Retinal pigment epithelial cell (primary cell): Measurements from ENCODE around the gene EARS2.

Source experiments
- DNase-seq: peaks from one replicate; pipeline ENCODE4 v3.0.0-alpha.2; 2010; ENCODE audit warnings: low read depth
- H3K4me3 ChIP-seq: 2 replicates; pipeline ENCODE4 v1.5.1; 2011; ENCODE audit warnings: mild to moderate bottlenecking, low read length, control low read depth, moderate library complexity
- TF ChIP-seq, protein P1 (sequence below): conservative IDR thresholded peaks from 2 replicates; pipeline ENCODE4 v1.5.1; 2011; ENCODE audit warnings: low read depth, low read length, control low read depth, inconsistent platforms

The EARS2 gene

DNA sequence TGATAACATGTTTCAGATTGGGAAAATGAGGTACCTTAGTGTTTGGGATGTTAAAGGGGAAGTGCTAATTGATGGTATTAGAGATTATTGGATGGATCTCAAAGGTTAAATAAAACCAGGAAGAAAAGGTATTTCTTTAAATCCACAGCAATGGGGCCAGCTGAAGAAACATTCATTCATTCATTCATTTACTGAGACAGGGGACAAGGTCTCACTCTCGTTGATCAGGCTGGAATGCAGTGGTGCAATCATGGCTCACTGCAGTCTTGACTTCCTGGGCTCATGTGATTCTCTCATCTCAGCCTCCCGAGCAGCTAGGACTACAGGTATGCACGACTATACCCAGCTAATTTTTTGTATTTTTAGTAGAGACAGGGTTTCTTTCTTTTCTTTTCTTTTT is 19.8 kb downstream of the EARS2 start:
- TF ChIP-seq, protein P1, sequence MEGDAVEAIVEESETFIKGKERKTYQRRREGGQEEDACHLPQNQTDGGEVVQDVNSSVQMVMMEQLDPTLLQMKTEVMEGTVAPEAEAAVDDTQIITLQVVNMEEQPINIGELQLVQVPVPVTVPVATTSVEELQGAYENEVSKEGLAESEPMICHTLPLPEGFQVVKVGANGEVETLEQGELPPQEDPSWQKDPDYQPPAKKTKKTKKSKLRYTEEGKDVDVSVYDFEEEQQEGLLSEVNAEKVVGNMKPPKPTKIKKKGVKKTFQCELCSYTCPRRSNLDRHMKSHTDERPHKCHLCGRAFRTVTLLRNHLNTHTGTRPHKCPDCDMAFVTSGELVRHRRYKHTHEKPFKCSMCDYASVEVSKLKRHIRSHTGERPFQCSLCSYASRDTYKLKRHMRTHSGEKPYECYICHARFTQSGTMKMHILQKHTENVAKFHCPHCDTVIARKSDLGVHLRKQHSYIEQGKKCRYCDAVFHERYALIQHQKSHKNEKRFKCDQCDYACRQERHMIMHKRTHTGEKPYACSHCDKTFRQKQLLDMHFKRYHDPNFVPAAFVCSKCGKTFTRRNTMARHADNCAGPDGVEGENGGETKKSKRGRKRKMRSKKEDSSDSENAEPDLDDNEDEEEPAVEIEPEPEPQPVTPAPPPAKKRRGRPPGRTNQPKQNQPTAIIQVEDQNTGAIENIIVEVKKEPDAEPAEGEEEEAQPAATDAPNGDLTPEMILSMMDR = no peak
- H3K4me3 ChIP-seq = no peak overlapping the region
- no peak for DNase-seq

DNA sequence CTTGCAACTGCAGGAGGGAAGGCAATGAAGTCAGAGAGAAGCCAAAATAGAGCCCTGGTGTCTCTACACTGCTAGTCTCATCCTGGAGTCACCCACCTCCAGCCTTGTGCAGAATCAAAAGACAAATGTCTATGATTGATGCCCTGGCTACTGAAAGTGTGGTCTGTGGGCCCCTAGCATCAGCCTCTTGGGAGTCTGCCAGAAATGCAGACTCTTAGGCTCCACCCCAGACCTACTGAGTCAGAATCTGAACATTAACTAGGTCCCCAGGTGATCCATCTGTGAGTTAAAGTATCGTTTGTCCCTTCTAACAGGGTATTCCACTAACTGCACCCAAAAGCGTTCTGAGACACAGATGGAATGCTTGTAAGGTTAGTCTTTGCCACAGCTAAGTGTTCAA is 21.2 kb downstream of the EARS2 start:
- TF ChIP-seq, protein P1 = no peak

DNA sequence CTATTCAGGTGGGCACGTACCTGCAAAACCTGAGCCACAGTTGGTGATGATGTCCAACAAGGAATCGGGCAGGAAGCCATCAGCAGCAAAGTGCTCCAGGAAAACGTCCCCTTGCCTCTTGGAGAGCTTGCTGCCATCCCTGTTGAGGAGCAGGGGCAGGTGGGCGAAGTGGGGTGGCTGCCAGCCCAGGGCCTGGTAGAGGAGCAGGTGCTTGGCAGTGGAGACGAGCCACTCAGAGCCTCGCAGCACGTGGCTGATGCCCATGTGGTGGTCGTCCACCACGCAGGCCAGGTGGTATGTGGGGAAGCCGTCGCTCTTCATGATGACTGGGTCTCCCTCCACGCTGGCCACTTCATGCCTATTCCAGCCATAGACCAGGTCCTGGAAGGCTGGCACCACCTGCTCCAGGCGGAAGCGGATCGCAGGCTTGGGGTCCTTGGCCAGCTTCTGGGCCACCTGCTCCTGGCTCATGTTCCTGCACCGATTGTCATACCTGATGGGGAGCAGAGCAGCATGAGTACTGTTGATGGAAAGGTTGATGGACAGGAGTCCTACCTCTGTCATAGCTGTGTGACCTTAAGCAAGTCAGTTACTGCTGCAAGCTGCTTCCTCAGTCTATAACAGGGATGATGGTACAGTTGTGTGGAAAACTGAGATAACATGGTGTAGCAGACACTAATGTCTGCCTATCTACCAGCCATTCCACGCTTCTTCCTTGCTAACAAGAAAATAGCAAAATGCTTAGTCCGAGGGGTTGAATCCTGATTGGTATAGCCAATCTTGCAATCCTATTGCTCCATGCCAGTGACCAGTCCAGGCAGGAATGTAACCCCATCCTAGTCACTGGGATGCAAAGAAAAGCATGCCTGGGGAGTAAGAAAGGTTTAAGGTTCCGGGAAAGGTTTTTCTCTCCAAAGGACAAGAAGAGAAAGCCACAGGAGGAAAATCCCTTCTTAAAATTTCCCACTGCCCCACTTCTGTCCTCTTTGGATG is 22.0 kb downstream of the EARS2 start:
- no peak overlapping the region for H3K4me3 ChIP-seq
- TF ChIP-seq, protein P1 = no peak
- no peak for DNase-seq

More for the DNA sequence above, 21.2 kb downstream of the EARS2 start:
- DNase-seq = no peak
- H3K4me3 ChIP-seq = no peak overlapping the region

DNA sequence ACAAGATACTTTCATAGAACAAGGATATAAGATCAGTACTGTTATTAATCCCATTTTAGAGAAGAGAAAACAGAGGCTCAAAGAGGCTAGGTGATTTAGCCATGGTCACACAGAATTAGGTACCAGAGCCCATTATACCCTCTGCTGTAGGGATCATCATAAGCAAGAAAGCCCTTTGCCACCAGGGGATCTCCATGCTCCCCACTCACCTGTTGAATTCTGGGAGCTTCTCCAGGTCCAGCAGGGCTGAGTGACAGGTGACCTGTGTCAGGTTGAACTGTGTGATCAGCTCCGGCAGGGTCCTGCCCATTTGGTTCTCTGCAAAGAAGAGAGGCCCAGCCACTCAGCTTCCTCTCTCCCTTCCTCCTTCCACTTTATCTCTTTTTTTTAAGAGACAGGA is 24.7 kb downstream of the EARS2 start:
- TF ChIP-seq, protein P1 = no peak
- DNase-seq = no peak
- no peak overlapping the region for H3K4me3 ChIP-seq

DNA sequence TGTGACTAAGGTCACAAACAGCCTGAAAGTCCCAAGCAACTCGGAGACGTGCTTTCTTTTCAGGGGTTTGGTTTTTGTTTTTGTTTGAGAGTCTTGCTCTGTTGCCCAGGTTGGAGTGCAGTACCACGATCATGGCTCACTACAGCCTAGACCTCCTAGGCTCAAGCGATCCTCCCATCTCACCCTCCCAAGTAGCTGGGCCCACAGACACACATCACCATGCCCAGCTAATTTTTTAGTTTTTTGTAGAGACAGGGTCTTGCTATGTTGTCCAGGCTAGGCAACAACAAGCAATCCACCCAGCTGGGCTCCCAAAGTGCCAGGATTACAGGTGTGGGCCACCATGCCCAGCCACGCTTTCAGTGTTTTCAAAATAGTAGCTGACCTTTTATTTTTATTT is 27.1 kb downstream of the EARS2 start:
- TF ChIP-seq, protein P1 = no peak
- DNase-seq = no peak
- H3K4me3 ChIP-seq = no peak overlapping the region

DNA sequence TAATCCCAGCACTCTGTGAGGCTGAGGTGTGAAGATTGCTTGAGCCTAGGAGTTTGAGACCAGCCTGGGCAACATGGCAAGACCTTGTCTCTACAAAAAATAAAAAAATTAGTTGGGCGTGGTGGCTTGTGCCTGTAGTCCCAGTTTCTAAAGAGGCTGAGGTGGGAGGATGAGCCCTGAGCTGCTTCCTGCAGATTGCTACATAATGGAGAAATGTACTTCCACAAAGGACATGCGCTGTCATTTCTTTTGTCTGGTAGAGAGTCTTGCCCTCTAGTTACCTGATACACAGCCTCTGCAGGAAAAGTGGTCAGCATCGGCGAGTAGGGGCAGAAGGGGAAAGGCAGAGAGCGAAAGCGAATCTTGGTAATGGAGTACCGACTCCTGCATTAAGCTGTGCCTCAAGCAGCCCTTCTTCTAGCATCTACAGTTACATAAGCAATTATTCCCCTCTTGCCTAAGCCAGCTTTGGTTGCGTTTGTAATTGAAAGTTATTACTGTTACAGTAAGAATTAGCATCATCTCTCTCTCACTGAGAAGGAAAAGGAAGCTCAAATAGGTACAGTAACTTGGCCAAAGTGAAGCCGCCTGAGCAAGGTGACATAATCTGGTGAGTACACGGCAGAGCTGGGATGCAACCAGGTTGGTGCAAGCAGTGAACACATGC is 28.4 kb downstream of the EARS2 start:
- no peak for DNase-seq
- H3K4me3 ChIP-seq = no peak overlapping the region
- TF ChIP-seq, protein P1 = no peak
